HUES48 (cell line): ENCODE results near the gene ENTPD1.

Source experiments
- H3K27ac ChIP-seq: one replicate; pipeline ENCODE4 v1.7.0; 2013; ENCODE audit warnings: low read depth, low read length, inconsistent platforms
- H3K27me3 ChIP-seq: 2 replicates; pipeline ENCODE4 v1.6.1; 2013; ENCODE audit warnings: mild to moderate bottlenecking, low read length; ENCODE audit not compliant: control insufficient read depth, insufficient read depth
- H3K36me3 ChIP-seq: 2 replicates; pipeline ENCODE4 v1.6.1; 2013; ENCODE audit warnings: low read length; ENCODE audit not compliant: control insufficient read depth, insufficient read depth
- H3K4me1 ChIP-seq: 2 replicates; pipeline ENCODE4 v1.6.1; 2013; ENCODE audit warnings: mild to moderate bottlenecking, low read length; ENCODE audit not compliant: control insufficient read depth, insufficient read depth
- H3K4me3 ChIP-seq: 2 replicates; pipeline ENCODE4 v1.5.1; 2013; ENCODE audit warnings: mild to moderate bottlenecking, low read depth, low read length
- H3K9ac ChIP-seq: 2 replicates; pipeline ENCODE4 v1.6.1; 2013; ENCODE audit warnings: mild to moderate bottlenecking, low read depth, low read length, moderate library complexity
- H3K9me3 ChIP-seq: 2 replicates; pipeline ENCODE4 v1.6.1; 2013; ENCODE audit warnings: low read length; ENCODE audit not compliant: control insufficient read depth, insufficient read depth

ENTPD1 gene

GRCh38 chr10:95845411-95845810 lies 89.4 kb downstream of the ENTPD1 start:
- no peaks in the 10 kb centered on the region for H3K9me3 ChIP-seq
- H3K4me1 ChIP-seq = no peaks in the 10 kb centered on the region
- no peaks in the 10 kb centered on the region for H3K27me3 ChIP-seq
- no peak overlapping the region for H3K9ac ChIP-seq
- no peaks in the 10 kb centered on the region for H3K36me3 ChIP-seq
- no peak overlapping the region for H3K27ac ChIP-seq
- H3K4me3 ChIP-seq = no peak overlapping the region

- Histone ChIP-seq H3K9ac (no peak overlapping the region), H3K27me3 (no peaks in the 10 kb centered on the region), H3K4me1 (no peaks in the 10 kb centered on the region), H3K27ac (no peak overlapping the region), H3K36me3 (no peaks in the 10 kb centered on the region), H3K4me3 (no peak overlapping the region), H3K9me3 (no peaks in the 10 kb centered on the region)
Measured at GRCh38 chr10:95847007-95847406, 91.0 kb downstream of the ENTPD1 start.

- Histone ChIP-seq H3K27me3 (no peaks in the 10 kb centered on the region), H3K9me3 (no peaks in the 10 kb centered on the region), H3K4me3 (no peak overlapping the region), H3K36me3 (no peaks in the 10 kb centered on the region), H3K27ac (no peak overlapping the region), H3K4me1 (no peaks in the 10 kb centered on the region), H3K9ac (no peak overlapping the region)
Measured at GRCh38 chr10:95848841-95849240, 92.9 kb downstream of the ENTPD1 start.

- no peaks in the 10 kb centered on the region for H3K4me1 ChIP-seq
- no peaks in the 10 kb centered on the region for H3K9me3 ChIP-seq
- no peak overlapping the region for H3K4me3 ChIP-seq
- H3K27ac ChIP-seq = no peak overlapping the region
- H3K9ac ChIP-seq = no peak overlapping the region
- no peaks in the 10 kb centered on the region for H3K27me3 ChIP-seq
- no peaks in the 10 kb centered on the region for H3K36me3 ChIP-seq
Measured at GRCh38 chr10:95850791-95851190, 94.8 kb downstream of the ENTPD1 start.

- H3K27ac ChIP-seq = no peak overlapping the region
- no peaks in the 10 kb centered on the region for H3K9me3 ChIP-seq
- H3K9ac ChIP-seq = no peak overlapping the region
- H3K27me3 ChIP-seq = no peaks in the 10 kb centered on the region
- no peaks in the 10 kb centered on the region for H3K36me3 ChIP-seq
- no peak overlapping the region for H3K4me3 ChIP-seq
- H3K4me1 ChIP-seq = no peaks in the 10 kb centered on the region
Measured at GRCh38 chr10:95860166-95860940, 104.4 kb downstream of the ENTPD1 start.

GRCh38 chr10:95861386-95861785 lies 105.4 kb downstream of the ENTPD1 start:
- Histone ChIP-seq H3K4me1 (no peaks in the 10 kb centered on the region), H3K27me3 (no peaks in the 10 kb centered on the region), H3K27ac (no peak overlapping the region), H3K4me3 (no peak overlapping the region), H3K9me3 (no peaks in the 10 kb centered on the region), H3K9ac (no peak overlapping the region), H3K36me3 (no peaks in the 10 kb centered on the region)

GRCh38 chr10:95864906-95865813 lies 109.2 kb downstream of the ENTPD1 start:
- Histone ChIP-seq H3K27ac (no peak overlapping the region), H3K4me1 (no peaks in the 10 kb centered on the region), H3K36me3 (no peaks in the 10 kb centered on the region), H3K27me3 (no peaks in the 10 kb centered on the region), H3K9ac (no peak overlapping the region), H3K9me3 (no peaks in the 10 kb centered on the region), H3K4me3 (no peak overlapping the region)

GRCh38 chr10:95865814-95866466 lies 110.0 kb downstream of the ENTPD1 start:
- no peak overlapping the region for H3K27ac ChIP-seq
- no peaks in the 10 kb centered on the region for H3K4me1 ChIP-seq
- H3K4me3 ChIP-seq = no peak overlapping the region
- H3K9ac ChIP-seq = no peak overlapping the region
- no peaks in the 10 kb centered on the region for H3K27me3 ChIP-seq
- H3K36me3 ChIP-seq = 0 out of 2 replicates have a peak, but pooled peaks cover under 1% of the 10 kb centered on the region
- no peaks in the 10 kb centered on the region for H3K9me3 ChIP-seq

- Histone ChIP-seq H3K4me1 (no peaks in the 10 kb centered on the region), H3K27ac (no peak overlapping the region), H3K9ac (no peak overlapping the region), H3K27me3 (no peaks in the 10 kb centered on the region), H3K36me3 (0 out of 2 replicates have a peak, but pooled peaks cover 4% of the 10 kb centered on the region), H3K4me3 (no peak overlapping the region), H3K9me3 (no peaks in the 10 kb centered on the region)
Measured at GRCh38 chr10:95866467-95866842, 110.5 kb downstream of the ENTPD1 start.

- no peaks in the 10 kb centered on the region for H3K9me3 ChIP-seq
- no peaks in the 10 kb centered on the region for H3K4me1 ChIP-seq
- H3K27ac ChIP-seq = no peak overlapping the region
- H3K9ac ChIP-seq = no peak overlapping the region
- no peaks in the 10 kb centered on the region for H3K27me3 ChIP-seq
- H3K4me3 ChIP-seq = no peak overlapping the region
- H3K36me3 ChIP-seq = 0 out of 2 replicates have a peak, but pooled peaks cover 6% of the 10 kb centered on the region
Measured at GRCh38 chr10:95867866-95868265, 111.9 kb downstream of the ENTPD1 start.
